Neural cell (in vitro differentiated cells): ENCODE data around the gene ANKDD1B. TPM values are rescaled to one million over a fixed set of nuclear protein-coding genes. Genes with fewer than 3 reads are reported as not detected.

Experiments used
- H2AFZ ChIP-seq: fragments of 200-600, 300-800 bp; sonication (generic), shearing (Covaris generic); 2 replicates; pipeline ENCODE4 v1.6.0; 2014; ENCODE audit warnings: low read depth, mild to moderate bottlenecking, antibody characterized with exemption, low read length, moderate library complexity
- H3F3A ChIP-seq: fragments of 200-600 bp; shearing (Covaris generic); 2 replicates; pipeline ENCODE4 v1.6.1; 2016; ENCODE audit warnings: mild to moderate bottlenecking, moderate library complexity, mixed read lengths, antibody characterized with exemption, low read length; ENCODE audit not compliant: insufficient read depth, poor library complexity, severe bottlenecking
- H3K27ac ChIP-seq: fragments of 200-600, 300-800 bp; sonication (generic), shearing (Covaris generic); 2 replicates; pipeline ENCODE4 v1.5.1; 2014; ENCODE audit warnings: mild to moderate bottlenecking, low read length, moderate library complexity
- H3K27me3 ChIP-seq: fragments of 300-800, 200-600 bp; sonication (generic), shearing (Covaris generic); 2 replicates; pipeline ENCODE4 v1.6.0; 2014; ENCODE audit warnings: mild to moderate bottlenecking, low read depth, low read length, moderate library complexity; ENCODE audit not compliant: insufficient read depth
- H3K36me3 ChIP-seq: fragments of 300-800, 200-600 bp; sonication (generic), shearing (Covaris generic); 2 replicates; pipeline ENCODE4 v1.5.1; 2014; ENCODE audit warnings: mild to moderate bottlenecking, antibody characterized with exemption, low read length, moderate library complexity; ENCODE audit not compliant: insufficient read depth
- H3K4me2 ChIP-seq: fragments of 300-800, 200-600 bp; sonication (generic), shearing (Covaris generic); 2 replicates; pipeline ENCODE4 v1.6.0; 2014; ENCODE audit warnings: mild to moderate bottlenecking, low read length
- H3K4me3 ChIP-seq: fragments of 300-800, 200-600 bp; sonication (generic), shearing (Covaris generic); 2 replicates; pipeline ENCODE4 v1.5.1; 2014; ENCODE audit warnings: mild to moderate bottlenecking, low read length, moderate library complexity
- H3K79me2 ChIP-seq: fragments of 200-600 bp; shearing (Covaris generic); replicated peaks from 2 replicates; pipeline ENCODE4 v1.6.0; 2014; ENCODE audit warnings: mild to moderate bottlenecking, low read length, moderate library complexity; ENCODE audit not compliant: insufficient read depth
- H3K9ac ChIP-seq: fragments of 300-800, 200-600 bp; sonication (generic), shearing (Covaris generic); 2 replicates; pipeline ENCODE4 v1.6.1; 2016; ENCODE audit warnings: mild to moderate bottlenecking, low read length, mixed read lengths
- H3K9me2 ChIP-seq: fragments of 200-600 bp; shearing (Covaris generic); 2 replicates; pipeline ENCODE4 v1.6.1; 2016; ENCODE audit warnings: mild to moderate bottlenecking, low read length, mixed read lengths; ENCODE audit not compliant: insufficient read depth
- H3K9me3 ChIP-seq: fragments of 200-600, 300-800 bp; sonication (generic), shearing (Covaris generic); 2 replicates; pipeline ENCODE4 v1.6.1; 2016; ENCODE audit warnings: mild to moderate bottlenecking, mixed run types, low read length, moderate library complexity, mixed read lengths
- H4K20me1 ChIP-seq: fragments of 200-600 bp; shearing (Covaris generic); 2 replicates; pipeline ENCODE4 v1.6.1; 2016; ENCODE audit warnings: mild to moderate bottlenecking, mixed run types; ENCODE audit not compliant: insufficient read depth
- EP300 ChIP-seq: fragments of 450-650 bp; conservative IDR thresholded peaks from 2 replicates; pipeline ENCODE4 v1.6.1; 2014; ENCODE audit warnings: antibody characterized with exemption, mild to moderate bottlenecking, moderate library complexity; ENCODE audit not compliant: poor library complexity, severe bottlenecking
- EZH2 ChIP-seq: fragments of 200-600, 300-800 bp; shearing (Covaris generic), sonication (generic); IDR thresholded peaks from 2 replicates; pipeline ENCODE4 v1.6.1; 2014; ENCODE audit warnings: antibody characterized with exemption, low read length, borderline replicate concordance, mild to moderate bottlenecking; ENCODE audit not compliant: insufficient read depth, poor library complexity, severe bottlenecking
- MXI1 ChIP-seq: fragments of 450-650 bp; conservative IDR thresholded peaks from 2 replicates; pipeline ENCODE4 v1.6.1; 2014; ENCODE audit warnings: antibody characterized with exemption, mild to moderate bottlenecking; ENCODE audit not compliant: poor library complexity, severe bottlenecking
- POLR2AphosphoS5 ChIP-seq: IDR thresholded peaks from 2 replicates; pipeline ENCODE4 v1.6.1; 2012
- RAD21 ChIP-seq: fragments of 450-650 bp; conservative IDR thresholded peaks from 2 replicates; pipeline ENCODE4 v1.6.1; 2014; ENCODE audit warnings: antibody characterized with exemption, mild to moderate bottlenecking, moderate library complexity
- SMC3 ChIP-seq: fragments of 450-650 bp; conservative IDR thresholded peaks from 2 replicates; pipeline ENCODE4 v1.6.1; 2014; ENCODE audit warnings: antibody characterized with exemption, mild to moderate bottlenecking, moderate library complexity; ENCODE audit not compliant: poor library complexity
- TAF1 ChIP-seq: IDR thresholded peaks from 2 replicates; pipeline ENCODE4 v1.6.1; 2012; ENCODE audit warnings: low read depth
- polyA plus RNA-seq: library from polyadenylated mRNA; depleted of rRNA; stranded (reverse); fragments of >200 nt; gene quantifications from 2 replicates; pipeline ENCODE4 v1.2.3, GENCODE V29; 2014
- TF ChIP-seq, protein P1 (sequence below): fragments of 450-650 bp; IDR thresholded peaks from 2 replicates; pipeline ENCODE4 v1.5.1; 2014; ENCODE audit warnings: antibody characterized with exemption, mild to moderate bottlenecking, moderate library complexity; ENCODE audit not compliant: poor library complexity, severe bottlenecking
- TF ChIP-seq, protein P2 (sequence below): IDR thresholded peaks from 2 replicates; pipeline ENCODE4 v1.6.1; 2012; ENCODE audit warnings: borderline replicate concordance

ANKDD1B gene
- polyA plus RNA-seq, 1 donor from 2014 or later = 0.37 TPM

DNA sequence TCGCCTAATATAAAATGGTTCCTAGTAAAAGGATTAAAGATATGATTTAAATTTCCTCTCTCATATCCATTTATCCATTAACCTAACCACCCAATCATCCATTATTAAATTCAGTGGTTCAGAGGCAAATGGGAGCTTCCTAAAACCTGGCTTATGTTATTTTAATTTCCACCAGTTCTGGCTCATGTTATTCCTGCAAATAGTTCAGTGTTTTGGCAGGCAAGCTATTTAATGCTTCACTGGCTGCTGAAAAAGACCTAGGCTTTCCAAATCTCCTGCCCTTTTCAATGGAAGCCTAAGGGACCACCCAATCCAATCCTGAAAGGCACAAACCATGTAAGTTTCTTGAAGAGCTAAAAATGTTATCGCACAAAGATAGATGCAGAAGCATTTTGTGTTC lies 53.7 kb downstream of the ANKDD1B start:
- no peak overlapping the region for H3K9ac ChIP-seq
- TF ChIP-seq, protein P1, sequence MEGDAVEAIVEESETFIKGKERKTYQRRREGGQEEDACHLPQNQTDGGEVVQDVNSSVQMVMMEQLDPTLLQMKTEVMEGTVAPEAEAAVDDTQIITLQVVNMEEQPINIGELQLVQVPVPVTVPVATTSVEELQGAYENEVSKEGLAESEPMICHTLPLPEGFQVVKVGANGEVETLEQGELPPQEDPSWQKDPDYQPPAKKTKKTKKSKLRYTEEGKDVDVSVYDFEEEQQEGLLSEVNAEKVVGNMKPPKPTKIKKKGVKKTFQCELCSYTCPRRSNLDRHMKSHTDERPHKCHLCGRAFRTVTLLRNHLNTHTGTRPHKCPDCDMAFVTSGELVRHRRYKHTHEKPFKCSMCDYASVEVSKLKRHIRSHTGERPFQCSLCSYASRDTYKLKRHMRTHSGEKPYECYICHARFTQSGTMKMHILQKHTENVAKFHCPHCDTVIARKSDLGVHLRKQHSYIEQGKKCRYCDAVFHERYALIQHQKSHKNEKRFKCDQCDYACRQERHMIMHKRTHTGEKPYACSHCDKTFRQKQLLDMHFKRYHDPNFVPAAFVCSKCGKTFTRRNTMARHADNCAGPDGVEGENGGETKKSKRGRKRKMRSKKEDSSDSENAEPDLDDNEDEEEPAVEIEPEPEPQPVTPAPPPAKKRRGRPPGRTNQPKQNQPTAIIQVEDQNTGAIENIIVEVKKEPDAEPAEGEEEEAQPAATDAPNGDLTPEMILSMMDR = no peak
- TF ChIP-seq RAD21 (no peak), POLR2AphosphoS5 (no peak), EP300 (no peak), MXI1 (no peak), TAF1 (no peak), EZH2 (no peak), SMC3 (no peak)
- TF ChIP-seq, protein P2, sequence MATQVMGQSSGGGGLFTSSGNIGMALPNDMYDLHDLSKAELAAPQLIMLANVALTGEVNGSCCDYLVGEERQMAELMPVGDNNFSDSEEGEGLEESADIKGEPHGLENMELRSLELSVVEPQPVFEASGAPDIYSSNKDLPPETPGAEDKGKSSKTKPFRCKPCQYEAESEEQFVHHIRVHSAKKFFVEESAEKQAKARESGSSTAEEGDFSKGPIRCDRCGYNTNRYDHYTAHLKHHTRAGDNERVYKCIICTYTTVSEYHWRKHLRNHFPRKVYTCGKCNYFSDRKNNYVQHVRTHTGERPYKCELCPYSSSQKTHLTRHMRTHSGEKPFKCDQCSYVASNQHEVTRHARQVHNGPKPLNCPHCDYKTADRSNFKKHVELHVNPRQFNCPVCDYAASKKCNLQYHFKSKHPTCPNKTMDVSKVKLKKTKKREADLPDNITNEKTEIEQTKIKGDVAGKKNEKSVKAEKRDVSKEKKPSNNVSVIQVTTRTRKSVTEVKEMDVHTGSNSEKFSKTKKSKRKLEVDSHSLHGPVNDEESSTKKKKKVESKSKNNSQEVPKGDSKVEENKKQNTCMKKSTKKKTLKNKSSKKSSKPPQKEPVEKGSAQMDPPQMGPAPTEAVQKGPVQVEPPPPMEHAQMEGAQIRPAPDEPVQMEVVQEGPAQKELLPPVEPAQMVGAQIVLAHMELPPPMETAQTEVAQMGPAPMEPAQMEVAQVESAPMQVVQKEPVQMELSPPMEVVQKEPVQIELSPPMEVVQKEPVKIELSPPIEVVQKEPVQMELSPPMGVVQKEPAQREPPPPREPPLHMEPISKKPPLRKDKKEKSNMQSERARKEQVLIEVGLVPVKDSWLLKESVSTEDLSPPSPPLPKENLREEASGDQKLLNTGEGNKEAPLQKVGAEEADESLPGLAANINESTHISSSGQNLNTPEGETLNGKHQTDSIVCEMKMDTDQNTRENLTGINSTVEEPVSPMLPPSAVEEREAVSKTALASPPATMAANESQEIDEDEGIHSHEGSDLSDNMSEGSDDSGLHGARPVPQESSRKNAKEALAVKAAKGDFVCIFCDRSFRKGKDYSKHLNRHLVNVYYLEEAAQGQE = no peak
- no peaks in the 10 kb centered on the region for H3F3A ChIP-seq
- H3K4me2 ChIP-seq = no peak overlapping the region
- H3K9me3 ChIP-seq = no peaks in the 10 kb centered on the region
- no peaks in the 10 kb centered on the region for H3K9me2 ChIP-seq
- no peaks in the 10 kb centered on the region for H4K20me1 ChIP-seq
- no peak overlapping the region for H3K27ac ChIP-seq
- H3K79me2 ChIP-seq = no peaks in the 10 kb centered on the region
- no peaks in the 10 kb centered on the region for H3K27me3 ChIP-seq
- no peaks in the 10 kb centered on the region for H3K36me3 ChIP-seq
- no peak overlapping the region for H3K4me3 ChIP-seq
- no peak overlapping the region for H2AFZ ChIP-seq

DNA sequence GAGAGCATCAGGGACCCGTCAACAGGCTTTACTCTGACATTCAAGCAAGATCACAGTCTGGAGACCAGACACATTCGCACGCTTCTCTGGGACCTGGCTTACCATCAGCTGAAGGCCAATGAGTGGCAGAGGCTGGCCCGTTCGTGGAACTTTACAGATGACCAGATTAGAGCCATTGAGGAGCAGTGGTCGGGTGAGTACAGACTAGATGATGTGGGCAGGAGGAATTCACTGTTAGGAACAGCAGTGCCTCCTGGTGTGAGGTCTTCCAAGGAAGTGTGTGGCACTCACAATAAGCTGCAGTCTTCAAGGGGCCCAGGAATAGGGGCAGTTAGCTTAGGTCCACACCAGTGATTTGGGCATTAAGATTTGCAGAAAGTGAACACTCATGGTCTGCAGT lies 55.5 kb downstream of the ANKDD1B start:
- Histone ChIP-seq H3K9me3 (no peaks in the 10 kb centered on the region), H4K20me1 (no peaks in the 10 kb centered on the region), H3K36me3 (no peaks in the 10 kb centered on the region), H3K27me3 (no peaks in the 10 kb centered on the region), H3K9ac (no peak overlapping the region), H3K4me2 (no peak overlapping the region), H3K27ac (no peak overlapping the region), H3K79me2 (no peaks in the 10 kb centered on the region), H3K4me3 (no peak overlapping the region), H2AFZ (no peak overlapping the region), H3K9me2 (no peaks in the 10 kb centered on the region), H3F3A (no peaks in the 10 kb centered on the region)
- TF ChIP-seq POLR2AphosphoS5 (no peak), TAF1 (no peak), EZH2 (no peak), SMC3 (no peak), MXI1 (no peak), RAD21 (no peak), EP300 (no peak)
- TF ChIP-seq, protein P1 = no peak
- TF ChIP-seq, protein P2 = no peak
